ENCODE data around the gene TLR8. TPM values are rescaled to one million over a fixed set of nuclear protein-coding genes. Genes with fewer than 3 reads are reported as not detected.

Gene TLR8
- total RNA-seq, 1 experiment from 2014 or later = not detected

- no peaks in the 10 kb centered on the region for H3K27me3 Mint-ChIP-seq (ENCODE audit: low read depth)
- H3K36me3 Mint-ChIP-seq = peaks cover 9% of the 10 kb centered on the region
- TF ChIP-seq ESRRA (CRISPR knock-in tag; IDR thresholded peaks at IDR 0.05; ENCODE audit: borderline replicate concordance) (no peak), SOX15 (CRISPR knock-in tag; IDR thresholded peaks at IDR 0.05) (no peak), ERG (CRISPR knock-in tag; IDR thresholded peaks at IDR 0.05) (no peak)
- TF ChIP-seq, protein P1, sequence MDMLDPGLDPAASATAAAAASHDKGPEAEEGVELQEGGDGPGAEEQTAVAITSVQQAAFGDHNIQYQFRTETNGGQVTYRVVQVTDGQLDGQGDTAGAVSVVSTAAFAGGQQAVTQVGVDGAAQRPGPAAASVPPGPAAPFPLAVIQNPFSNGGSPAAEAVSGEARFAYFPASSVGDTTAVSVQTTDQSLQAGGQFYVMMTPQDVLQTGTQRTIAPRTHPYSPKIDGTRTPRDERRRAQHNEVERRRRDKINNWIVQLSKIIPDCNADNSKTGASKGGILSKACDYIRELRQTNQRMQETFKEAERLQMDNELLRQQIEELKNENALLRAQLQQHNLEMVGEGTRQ (CRISPR knock-in tag; IDR thresholded peaks at IDR 0.05) = no peak
- TF ChIP-seq, protein P2, sequence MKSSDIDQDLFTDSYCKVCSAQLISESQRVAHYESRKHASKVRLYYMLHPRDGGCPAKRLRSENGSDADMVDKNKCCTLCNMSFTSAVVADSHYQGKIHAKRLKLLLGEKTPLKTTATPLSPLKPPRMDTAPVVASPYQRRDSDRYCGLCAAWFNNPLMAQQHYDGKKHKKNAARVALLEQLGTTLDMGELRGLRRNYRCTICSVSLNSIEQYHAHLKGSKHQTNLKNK (CRISPR knock-in tag; IDR thresholded peaks at IDR 0.05) = no peak
- no peaks in the 10 kb centered on the region for H3K9me3 Mint-ChIP-seq
- ChIA-PET CTCF (no interaction called here), POLR2A (no interaction called here)
- DNase-seq (ENCODE audit: low spot score) (no peak), ATAC-seq (no peak)
- no peak overlapping the region for H3K27ac Mint-ChIP-seq
- peaks cover 37% of the 10 kb centered on the region for H3K4me1 Mint-ChIP-seq
- no peak overlapping the region for H3K4me3 Mint-ChIP-seq
Measured at GRCh38 chrX:12967711-12968465, 61.5 kb downstream of the TLR8 start.

DNA sequence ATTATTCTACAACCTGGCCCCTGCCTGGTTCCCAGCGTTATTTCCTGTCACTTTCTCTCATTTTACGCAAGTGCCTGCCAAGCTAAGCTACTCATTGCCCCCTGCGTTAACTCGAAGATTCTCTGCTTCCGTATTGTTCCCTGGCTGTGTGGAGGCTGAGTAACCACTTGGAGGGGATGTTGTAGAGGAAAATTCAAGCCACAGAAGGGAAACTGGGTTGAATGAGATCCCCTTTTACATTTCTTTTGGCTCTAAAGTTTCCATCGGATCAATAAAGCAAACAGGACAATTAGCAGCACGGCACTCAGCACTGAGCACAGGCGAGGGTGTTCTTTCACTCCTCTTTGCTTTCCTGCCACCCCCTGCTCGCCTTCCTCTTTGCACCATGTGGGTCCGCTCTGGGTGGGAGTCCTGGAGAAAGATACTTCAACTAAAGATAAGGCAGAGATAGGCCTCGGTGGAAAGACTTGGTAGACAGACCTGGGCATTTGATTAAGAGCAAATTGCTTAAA is 64.3 kb downstream of the TLR8 start:
- Mint-ChIP-seq H3K27me3 (ENCODE audit: low read depth) (no peaks in the 10 kb centered on the region), H3K27ac (peak overlapping the region; percentile 76), H3K9me3 (no peaks in the 10 kb centered on the region), H3K4me1 (peaks cover 44% of the 10 kb centered on the region), H3K36me3 (peaks cover 15% of the 10 kb centered on the region), H3K4me3 (no peak overlapping the region)
- DNase-seq (ENCODE audit: low spot score) (peak; percentile 12), ATAC-seq (peak; percentile 70)
- ChIA-PET POLR2A (interaction anchor here (0.6 kb wide), 1 partner anchor 20 kb away, joined by 4 read pairs; no protein-coding TSS in a partner anchor), CTCF (interaction anchor here (0.6 to 2.2 kb wide), 8 partner anchors 15 to 519 kb away, joined by 3 to 11 read pairs (median 6); no protein-coding TSS in a partner anchor)
- TF ChIP-seq ETV6 (CRISPR knock-in tag; IDR thresholded peaks at IDR 0.05) (peak; percentile 60; the same call in 1 of the 2 replicates), ZNF317 (CRISPR knock-in tag; IDR thresholded peaks at IDR 0.05; ENCODE audit: borderline replicate concordance, low read depth) (no peak), HMGXB4 (CRISPR knock-in tag; IDR thresholded peaks at IDR 0.05) (no peak)
- TF ChIP-seq, protein P3, sequence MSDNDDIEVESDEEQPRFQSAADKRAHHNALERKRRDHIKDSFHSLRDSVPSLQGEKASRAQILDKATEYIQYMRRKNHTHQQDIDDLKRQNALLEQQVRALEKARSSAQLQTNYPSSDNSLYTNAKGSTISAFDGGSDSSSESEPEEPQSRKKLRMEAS (CRISPR knock-in tag; IDR thresholded peaks at IDR 0.05) = peak; percentile 34; the same call in 1 of the 2 replicates

DNA sequence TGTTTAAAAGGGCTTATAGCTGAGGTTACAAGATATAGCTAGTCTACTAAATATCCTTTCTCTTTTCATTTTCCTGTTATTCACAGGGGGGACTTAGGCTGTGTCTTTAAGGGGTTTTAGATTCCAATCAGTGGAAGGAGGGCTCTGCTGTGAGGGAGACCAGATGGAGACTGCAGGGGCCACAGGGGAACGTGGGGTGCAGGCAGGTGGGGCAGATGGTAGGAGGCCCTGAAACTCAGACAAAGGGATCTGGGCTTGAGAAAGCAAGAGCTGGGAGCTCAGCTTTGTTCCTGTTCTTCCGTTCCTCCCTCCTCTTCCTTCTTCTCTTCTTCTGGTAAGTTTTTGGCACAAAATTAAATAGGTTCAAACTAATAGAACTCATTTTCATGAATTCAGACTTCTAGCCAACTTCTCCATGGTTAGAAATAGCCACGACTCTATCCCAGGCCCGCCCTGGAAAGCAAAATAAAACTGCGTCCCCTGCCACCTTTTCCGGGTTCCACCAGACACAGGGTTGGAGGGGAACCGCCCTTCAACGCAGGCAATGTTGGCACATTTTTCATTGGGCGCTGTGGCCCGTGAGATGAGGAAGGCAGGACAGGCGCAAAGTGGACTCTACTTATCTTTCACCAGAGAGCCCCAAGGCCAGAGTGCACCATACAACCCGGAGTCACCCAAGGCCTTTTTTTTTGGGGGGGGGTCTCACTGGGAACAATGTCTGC is 65.0 kb downstream of the TLR8 start:
- H3K4me1 Mint-ChIP-seq = peaks cover 38% of the 10 kb centered on the region
- peak overlapping the region; percentile 76 for H3K27ac Mint-ChIP-seq
- ChIA-PET CTCF (interaction anchor here (1.4 kb wide), 1 partner anchor 25 kb away, joined by 6 read pairs; no protein-coding TSS in a partner anchor), POLR2A (no interaction called here)
- DNase-seq (ENCODE audit: low spot score) (no peak), ATAC-seq (no peak)
- H3K4me3 Mint-ChIP-seq = no peak overlapping the region
- H3K27me3 Mint-ChIP-seq (ENCODE audit: low read depth) = no peaks in the 10 kb centered on the region
- H3K9me3 Mint-ChIP-seq = no peaks in the 10 kb centered on the region
- H3K36me3 Mint-ChIP-seq = peaks cover 19% of the 10 kb centered on the region
- no peak for TF ChIP-seq JAZF1 (CRISPR knock-in tag; IDR thresholded peaks at IDR 0.05)
- TF ChIP-seq, protein P4, sequence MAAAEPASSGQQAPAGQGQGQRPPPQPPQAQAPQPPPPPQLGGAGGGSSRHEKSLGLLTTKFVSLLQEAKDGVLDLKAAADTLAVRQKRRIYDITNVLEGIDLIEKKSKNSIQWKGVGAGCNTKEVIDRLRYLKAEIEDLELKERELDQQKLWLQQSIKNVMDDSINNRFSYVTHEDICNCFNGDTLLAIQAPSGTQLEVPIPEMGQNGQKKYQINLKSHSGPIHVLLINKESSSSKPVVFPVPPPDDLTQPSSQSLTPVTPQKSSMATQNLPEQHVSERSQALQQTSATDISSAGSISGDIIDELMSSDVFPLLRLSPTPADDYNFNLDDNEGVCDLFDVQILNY (CRISPR knock-in tag; IDR thresholded peaks at IDR 0.05) = no peak
- TF ChIP-seq, protein P5, sequence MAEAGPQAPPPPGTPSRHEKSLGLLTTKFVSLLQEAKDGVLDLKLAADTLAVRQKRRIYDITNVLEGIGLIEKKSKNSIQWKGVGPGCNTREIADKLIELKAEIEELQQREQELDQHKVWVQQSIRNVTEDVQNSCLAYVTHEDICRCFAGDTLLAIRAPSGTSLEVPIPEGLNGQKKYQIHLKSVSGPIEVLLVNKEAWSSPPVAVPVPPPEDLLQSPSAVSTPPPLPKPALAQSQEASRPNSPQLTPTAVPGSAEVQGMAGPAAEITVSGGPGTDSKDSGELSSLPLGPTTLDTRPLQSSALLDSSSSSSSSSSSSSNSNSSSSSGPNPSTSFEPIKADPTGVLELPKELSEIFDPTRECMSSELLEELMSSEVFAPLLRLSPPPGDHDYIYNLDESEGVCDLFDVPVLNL (CRISPR knock-in tag; IDR thresholded peaks at IDR 0.05; ENCODE audit: borderline replicate concordance, low read depth) = no peak
- TF ChIP-seq NR1H2 (CRISPR knock-in tag; IDR thresholded peaks at IDR 0.05) = no peak
- TF ChIP-seq, protein P6, sequence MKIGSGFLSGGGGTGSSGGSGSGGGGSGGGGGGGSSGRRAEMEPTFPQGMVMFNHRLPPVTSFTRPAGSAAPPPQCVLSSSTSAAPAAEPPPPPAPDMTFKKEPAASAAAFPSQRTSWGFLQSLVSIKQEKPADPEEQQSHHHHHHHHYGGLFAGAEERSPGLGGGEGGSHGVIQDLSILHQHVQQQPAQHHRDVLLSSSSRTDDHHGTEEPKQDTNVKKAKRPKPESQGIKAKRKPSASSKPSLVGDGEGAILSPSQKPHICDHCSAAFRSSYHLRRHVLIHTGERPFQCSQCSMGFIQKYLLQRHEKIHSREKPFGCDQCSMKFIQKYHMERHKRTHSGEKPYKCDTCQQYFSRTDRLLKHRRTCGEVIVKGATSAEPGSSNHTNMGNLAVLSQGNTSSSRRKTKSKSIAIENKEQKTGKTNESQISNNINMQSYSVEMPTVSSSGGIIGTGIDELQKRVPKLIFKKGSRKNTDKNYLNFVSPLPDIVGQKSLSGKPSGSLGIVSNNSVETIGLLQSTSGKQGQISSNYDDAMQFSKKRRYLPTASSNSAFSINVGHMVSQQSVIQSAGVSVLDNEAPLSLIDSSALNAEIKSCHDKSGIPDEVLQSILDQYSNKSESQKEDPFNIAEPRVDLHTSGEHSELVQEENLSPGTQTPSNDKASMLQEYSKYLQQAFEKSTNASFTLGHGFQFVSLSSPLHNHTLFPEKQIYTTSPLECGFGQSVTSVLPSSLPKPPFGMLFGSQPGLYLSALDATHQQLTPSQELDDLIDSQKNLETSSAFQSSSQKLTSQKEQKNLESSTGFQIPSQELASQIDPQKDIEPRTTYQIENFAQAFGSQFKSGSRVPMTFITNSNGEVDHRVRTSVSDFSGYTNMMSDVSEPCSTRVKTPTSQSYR (CRISPR knock-in tag; IDR thresholded peaks at IDR 0.05) = no peak
- no peak for TF ChIP-seq CBFB (CRISPR knock-in tag; IDR thresholded peaks at IDR 0.05; ENCODE audit: low read depth)

All from WTC11 (cell line).